Natural killer cell treated with Interleukin-12 subunit alpha and Interleukin-12 subunit beta and Interleukin-15 and Interleukin-18, amount 100 ng/mL, for 72 hours (primary cell): ENCODE measurements around the gene SMO. TPM values are rescaled to one million over a fixed set of nuclear protein-coding genes. Genes with fewer than 3 reads are reported as not detected.
"Not testable (repeated sequence)": the region's sequence is repeated elsewhere in the genome, so short reads cannot be mapped to it uniquely, and the experiment has no call there.

Experiments used
- ATAC-seq, 2 donors: fragments of 150-1000 bp; cut with Tn5 transposase in 1 of 2; sonication (Bioruptor Pico), chemical (Tn5 transposase) in 1 of 2; 2 replicates each; pipeline ENCODE4 v1.10.0; 2021
- DNase-seq: peaks from one replicate; pipeline ENCODE4 v3.0.0; 2022; ENCODE audit warnings: low spot score
- H3K27ac Mint-ChIP-seq, 2 donors: 1 replicate in 1 of 2; 2 replicates in 1 of 2; pipeline ENCODE4 v1.8.0; 2022; ENCODE audit warnings: mixed read lengths in 2 of 2, mild to moderate bottlenecking in 1 of 2, moderate library complexity in 1 of 2
- H3K27me3 Mint-ChIP-seq, 2 donors: 1 replicate in 1 of 2; 2 replicates in 1 of 2; pipeline ENCODE4 v1.8.0; 2022; ENCODE audit warnings: mixed read lengths in 2 of 2
- H3K36me3 Mint-ChIP-seq: one replicate; pipeline ENCODE4 v1.8.0; 2022; ENCODE audit warnings: mixed read lengths
- H3K4me1 Mint-ChIP-seq, 2 donors: 1 replicate in 1 of 2; 2 replicates in 1 of 2; pipeline ENCODE4 v1.8.0; 2022; ENCODE audit warnings: low read depth in 2 of 2, mixed read lengths in 2 of 2, mild to moderate bottlenecking in 1 of 2
- H3K4me3 Mint-ChIP-seq: one replicate; pipeline ENCODE4 v1.8.0; 2022; ENCODE audit warnings: mixed read lengths
- H3K9me3 Mint-ChIP-seq: 2 replicates; pipeline ENCODE4 v1.8.0; 2022; ENCODE audit warnings: mixed read lengths
- total RNA-seq, 2 donors: library from RNA; stranded (reverse); gene quantifications; one replicate each; pipeline ENCODE4 v1.2.3, GENCODE V29; 2022

SMO gene
- total RNA-seq, 2 donors from 2014 or later, result 0.39 to 0.69 TPM

GRCh38 chr7:129161524-129162225, 26.8 kb upstream of the SMO start:
- H3K27ac Mint-ChIP-seq, result peak overlapping the region in 1 of 2 donors; percentile 37
- no peak for ATAC-seq
- no peaks in the 10 kb centered on the region for H3K9me3 Mint-ChIP-seq
- H3K4me1 Mint-ChIP-seq, result peaks cover 5 to 6% of the 10 kb centered on the region in 2 donors
- no peak overlapping the region for H3K4me3 Mint-ChIP-seq
- no peaks in the 10 kb centered on the region for H3K27me3 Mint-ChIP-seq
- no peak for DNase-seq
- H3K36me3 Mint-ChIP-seq, result no peaks in the 10 kb centered on the region

GRCh38 chr7:129162732-129163131, 25.7 kb upstream of the SMO start:
- Mint-ChIP-seq H3K4me1 (peaks cover 6 to 8% of the 10 kb centered on the region in 2 donors), H3K27ac (peak overlapping the region in 1 of 2 donors; percentile 29), H3K36me3 (no peaks in the 10 kb centered on the region), H3K9me3 (no peaks in the 10 kb centered on the region), H3K27me3 (no peaks in the 10 kb centered on the region), H3K4me3 (no peak overlapping the region)
- no peak for DNase-seq
- ATAC-seq, result peak in 1 of 2 donors; percentile 29

GRCh38 chr7:129163875-129164544, 24.4 kb upstream of the SMO start:
- no peaks in the 10 kb centered on the region for H3K36me3 Mint-ChIP-seq
- no peak for DNase-seq
- peak overlapping the region in 1 of 2 donors; percentile 29 for H3K27ac Mint-ChIP-seq
- no peaks in the 10 kb centered on the region for H3K27me3 Mint-ChIP-seq
- peaks cover 6 to 10% of the 10 kb centered on the region in 2 donors for H3K4me1 Mint-ChIP-seq
- H3K4me3 Mint-ChIP-seq, result no peak overlapping the region
- no peaks in the 10 kb centered on the region for H3K9me3 Mint-ChIP-seq
- no peak for ATAC-seq

GRCh38 chr7:129166745-129167144, 21.7 kb upstream of the SMO start:
- H3K4me3 Mint-ChIP-seq, result no peak overlapping the region
- H3K36me3 Mint-ChIP-seq, result no peaks in the 10 kb centered on the region
- H3K27ac Mint-ChIP-seq, result no peak overlapping the region
- H3K9me3 Mint-ChIP-seq, result no peaks in the 10 kb centered on the region
- no peak for ATAC-seq
- H3K27me3 Mint-ChIP-seq, result no peaks in the 10 kb centered on the region
- no peak for DNase-seq
- H3K4me1 Mint-ChIP-seq, result peaks cover 14 to 17% of the 10 kb centered on the region in 2 donors

DNA sequence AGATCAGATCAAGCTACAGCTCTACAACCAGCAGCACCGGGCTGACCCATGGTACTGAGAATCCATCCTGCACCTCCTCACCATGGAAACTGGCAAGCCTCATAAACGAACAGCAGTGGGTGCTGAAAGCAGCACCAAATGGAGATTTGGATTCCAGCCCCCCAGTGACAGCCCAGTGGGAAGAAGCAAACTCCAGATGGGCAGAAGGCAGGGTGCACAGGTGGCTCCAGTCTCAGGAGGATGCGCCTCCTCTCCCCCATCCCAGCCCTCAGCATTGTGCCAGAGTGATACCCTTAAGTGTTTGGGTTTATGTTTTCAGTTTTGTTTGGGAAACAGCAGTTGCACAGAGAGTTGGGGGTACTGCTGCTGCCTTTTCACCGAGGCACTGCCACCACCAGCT, 20.6 kb upstream of the SMO start:
- no peak for ATAC-seq
- peak overlapping the region; percentile 45 for H3K4me3 Mint-ChIP-seq
- no peaks in the 10 kb centered on the region for H3K9me3 Mint-ChIP-seq
- H3K4me1 Mint-ChIP-seq, result peaks cover 14 to 17% of the 10 kb centered on the region in 2 donors
- H3K27me3 Mint-ChIP-seq, result no peaks in the 10 kb centered on the region
- H3K36me3 Mint-ChIP-seq, result no peaks in the 10 kb centered on the region
- no peak for DNase-seq
- no peak overlapping the region for H3K27ac Mint-ChIP-seq

GRCh38 chr7:129168231-129169021, 20.0 kb upstream of the SMO start:
- H3K9me3 Mint-ChIP-seq, result no peaks in the 10 kb centered on the region
- peak overlapping the region; percentile 50 for H3K4me3 Mint-ChIP-seq
- ATAC-seq (no peak), DNase-seq (no peak)
- no peaks in the 10 kb centered on the region for H3K27me3 Mint-ChIP-seq
- no peak overlapping the region for H3K27ac Mint-ChIP-seq
- no peaks in the 10 kb centered on the region for H3K36me3 Mint-ChIP-seq
- peaks cover 11 to 15% of the 10 kb centered on the region in 2 donors for H3K4me1 Mint-ChIP-seq

- H3K27me3 Mint-ChIP-seq, result peaks cover 0 to under 1% of the 10 kb centered on the region in 2 donors
- H3K36me3 Mint-ChIP-seq, result no peaks in the 10 kb centered on the region
- ATAC-seq (peak; percentile 82 to 88), DNase-seq (peak; percentile 63)
- H3K9me3 Mint-ChIP-seq, result no peaks in the 10 kb centered on the region
- peaks cover 9 to 12% of the 10 kb centered on the region in 2 donors for H3K4me1 Mint-ChIP-seq
- H3K27ac Mint-ChIP-seq, result peak overlapping the region in 1 of 2 donors; percentile 57
- H3K4me3 Mint-ChIP-seq, result peak overlapping the region; percentile 76
Observed at GRCh38 chr7:129169171-129169671, 19.2 kb upstream of the SMO start.

DNA sequence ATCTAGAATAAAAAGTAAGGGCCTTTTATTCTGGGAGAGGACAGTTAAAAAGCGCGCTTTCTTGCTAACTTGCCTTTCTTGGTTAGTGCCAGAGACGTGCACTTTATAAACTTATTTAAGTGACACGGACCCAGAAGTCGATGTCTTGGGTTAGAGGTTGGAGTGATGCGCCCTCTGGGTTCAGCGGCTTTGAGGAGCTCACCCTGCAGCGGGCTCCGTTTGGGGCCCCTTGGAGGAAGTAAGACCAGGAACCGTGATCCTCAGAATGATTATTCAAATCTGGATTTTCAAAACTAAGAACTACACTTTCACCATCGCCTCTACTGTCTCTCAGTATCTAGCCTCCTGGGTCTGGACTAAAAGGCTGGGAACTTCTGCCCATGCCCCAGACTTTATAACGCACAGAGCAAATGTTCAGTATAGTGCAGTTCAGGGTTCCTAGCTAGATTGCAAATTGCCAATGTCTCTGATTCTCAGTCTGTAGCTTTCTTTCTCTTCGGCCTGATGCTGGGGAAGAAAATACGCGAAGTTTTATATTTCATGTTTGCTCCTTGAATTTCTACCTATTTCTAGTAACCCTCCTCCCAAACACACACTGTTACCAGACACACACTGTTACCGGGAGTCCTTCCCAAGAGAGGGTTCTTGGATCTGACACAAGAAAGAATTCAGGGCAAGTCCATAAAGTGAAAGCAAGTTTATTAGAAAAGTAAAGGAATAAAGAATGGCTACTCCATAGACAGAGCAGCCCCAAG, 18.6 kb upstream of the SMO start:
- peak overlapping the region in 1 of 2 donors; percentile 57 for H3K27ac Mint-ChIP-seq
- H3K27me3 Mint-ChIP-seq, result peaks cover 0 to 3% of the 10 kb centered on the region in 2 donors
- no peaks in the 10 kb centered on the region for H3K36me3 Mint-ChIP-seq
- peaks cover 9 to 12% of the 10 kb centered on the region in 2 donors for H3K4me1 Mint-ChIP-seq
- ATAC-seq (peak in 1 of 2 donors; percentile 68), DNase-seq (no peak)
- no peaks in the 10 kb centered on the region for H3K9me3 Mint-ChIP-seq
- peak overlapping the region; percentile 76 for H3K4me3 Mint-ChIP-seq

DNA sequence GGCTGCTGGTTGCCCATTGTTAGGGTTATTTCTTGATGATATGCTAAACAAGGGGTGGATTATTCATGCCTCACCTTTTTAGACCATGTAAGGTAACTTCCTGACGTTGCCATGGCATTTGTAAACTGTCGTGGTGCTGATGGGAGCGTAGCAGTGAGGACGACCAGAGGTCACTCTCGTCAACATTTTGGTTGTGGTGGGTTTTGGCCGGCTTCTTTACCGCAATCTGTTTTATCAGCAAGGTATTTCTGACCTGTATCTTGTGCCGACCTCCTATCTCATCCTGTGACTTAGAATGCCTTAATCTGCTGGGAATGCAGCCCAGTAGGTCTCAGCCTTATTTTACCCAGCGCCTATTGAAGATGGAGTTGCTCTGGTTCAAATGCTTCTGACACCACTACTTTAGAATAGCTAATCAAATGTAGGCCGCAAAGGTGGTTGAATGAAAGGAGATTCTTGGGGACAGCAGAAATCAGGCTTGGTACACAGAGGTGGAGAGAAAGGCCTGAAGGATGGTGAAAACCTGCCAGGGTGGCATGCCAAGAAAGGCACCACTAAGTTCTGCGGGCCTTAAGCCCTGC, 17.9 kb upstream of the SMO start:
- no peak overlapping the region for H3K27ac Mint-ChIP-seq
- DNase-seq (no peak), ATAC-seq (no peak)
- H3K27me3 Mint-ChIP-seq, result peaks cover 0 to 3% of the 10 kb centered on the region in 2 donors
- peaks cover 9 to 12% of the 10 kb centered on the region in 2 donors for H3K4me1 Mint-ChIP-seq
- no peak overlapping the region for H3K4me3 Mint-ChIP-seq
- H3K9me3 Mint-ChIP-seq, result no peaks in the 10 kb centered on the region
- H3K36me3 Mint-ChIP-seq, result no peaks in the 10 kb centered on the region

- not testable (repeated sequence) for H3K27ac Mint-ChIP-seq, DNase-seq, H3K9me3 Mint-ChIP-seq, H3K36me3 Mint-ChIP-seq, H3K4me1 Mint-ChIP-seq, H3K4me3 Mint-ChIP-seq, ATAC-seq
- H3K27me3 Mint-ChIP-seq, result peaks cover 6 to 11% of the 10 kb centered on the region in 2 donors
Observed at GRCh38 chr7:129173861-129174260, 14.6 kb upstream of the SMO start.

DNA sequence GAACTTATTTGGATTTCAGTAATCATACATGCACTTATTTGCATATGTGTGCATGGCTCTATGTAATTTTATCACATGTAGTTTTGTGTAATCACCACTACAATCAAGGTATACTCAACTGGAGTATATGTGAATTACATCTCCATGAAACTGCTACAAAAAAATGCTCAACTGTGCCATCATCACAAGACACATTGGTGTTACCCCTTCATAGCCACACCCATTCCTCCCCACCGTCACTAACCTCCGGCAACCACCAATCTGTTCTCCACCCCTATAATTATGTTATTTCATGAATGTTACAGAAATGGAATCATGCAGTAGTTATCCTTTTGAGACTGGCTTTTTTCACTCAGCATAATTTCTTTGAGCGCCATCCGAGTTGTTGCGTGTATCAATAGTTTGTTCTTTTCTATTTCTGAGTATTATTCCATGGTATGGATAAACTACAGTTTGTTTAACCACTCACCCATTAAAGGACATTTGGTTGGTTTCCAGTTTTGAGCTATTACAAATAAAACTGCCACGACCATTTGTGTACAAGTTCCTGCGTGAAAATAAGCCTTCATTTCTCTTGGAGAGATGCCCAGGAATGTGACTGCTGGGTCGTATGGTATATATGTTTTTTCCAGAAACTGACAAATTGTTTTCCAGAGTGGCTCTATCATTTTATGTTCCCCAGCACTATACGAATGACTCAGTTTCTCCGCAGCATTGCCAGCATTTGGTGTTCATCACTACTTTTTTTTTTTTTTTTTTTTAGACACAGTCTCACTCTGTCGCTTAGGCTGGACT, 11.3 kb upstream of the SMO start:
- Mint-ChIP-seq H3K27me3 (peaks cover 9 to 26% of the 10 kb centered on the region in 2 donors), H3K9me3 (no peaks in the 10 kb centered on the region), H3K4me3 (no peak overlapping the region), H3K4me1 (peaks cover 0 to 3% of the 10 kb centered on the region in 2 donors), H3K27ac (no peak overlapping the region), H3K36me3 (no peaks in the 10 kb centered on the region)
- ATAC-seq (peak in 1 of 2 donors; percentile 31), DNase-seq (no peak)

DNA sequence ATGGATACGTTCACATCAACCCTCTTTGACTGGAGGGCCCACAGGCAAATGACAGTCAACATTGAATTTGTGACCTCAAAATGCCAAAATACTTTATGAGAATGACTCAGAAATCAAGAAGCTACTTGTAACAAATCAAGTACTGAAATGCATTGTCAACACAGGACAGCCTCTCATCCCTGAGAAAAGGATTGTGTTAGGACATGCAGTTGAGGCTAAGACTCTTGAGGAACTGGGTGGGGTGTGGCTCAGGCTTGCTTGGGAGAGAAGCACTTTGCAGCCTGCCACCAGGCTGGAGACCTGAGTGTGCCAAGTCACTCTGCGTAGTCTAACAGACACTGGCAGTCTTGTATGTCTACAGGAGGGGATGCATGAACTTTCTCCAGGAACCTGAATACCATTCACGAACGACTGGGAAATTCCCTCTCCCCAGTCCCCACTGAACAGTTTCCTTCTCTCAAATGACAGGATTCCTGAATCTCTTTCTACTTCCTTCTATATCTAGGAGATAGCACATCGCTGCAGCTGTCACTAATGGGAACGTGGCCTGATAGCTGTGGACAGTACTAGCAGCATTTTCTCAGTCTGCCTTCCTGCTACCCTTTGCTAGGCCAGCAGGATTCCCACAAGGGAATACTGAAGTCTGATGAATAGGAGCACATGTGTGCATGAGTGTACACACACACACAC, 3.3 kb upstream of the SMO start:
- H3K4me3 Mint-ChIP-seq, result no peak overlapping the region
- H3K27me3 Mint-ChIP-seq, result peaks cover 28 to 39% of the 10 kb centered on the region in 2 donors
- H3K9me3 Mint-ChIP-seq, result no peaks in the 10 kb centered on the region
- ATAC-seq (no peak), DNase-seq (no peak)
- peaks cover 7 to 9% of the 10 kb centered on the region in 2 donors for H3K4me1 Mint-ChIP-seq
- H3K36me3 Mint-ChIP-seq, result peaks cover 6% of the 10 kb centered on the region
- no peak overlapping the region for H3K27ac Mint-ChIP-seq
